Endothelial cell of umbilical vein (primary cell): Measurements from ENCODE around the gene USP7. TPM values are rescaled to one million over a fixed set of nuclear protein-coding genes. Genes with fewer than 3 reads are reported as not detected.

Experiments used
- BruUV-seq: library from RNA; stranded (reverse); fragments of 400-500 nt; replicated peaks from 2 replicates; lab custom pipeline; 2021; lab: Mats Ljungman, UMichigan
- CTCF ChIA-PET: fragments of 300-600, 350-600 bp; sonication (Branson Sonifier 250); formaldehyde crosslinking; loops from one replicate; lab custom pipeline; 2021; ENCODE audit warnings: antibody characterized with exemption, inconsistent platforms; lab: Charles Lee
- POLR2A ChIA-PET: fragments of 300-600, 350-600 bp; sonication (Branson Sonifier 250); formaldehyde crosslinking; loops from one replicate; lab custom pipeline; 2021; ENCODE audit warnings: antibody characterized with exemption, inconsistent platforms; lab: Charles Lee
- DNase-seq: peaks from one replicate; pipeline ENCODE4 v3.0.0-alpha.2; 2011; ENCODE audit warnings: low read depth, low spot score
- FAIRE-seq: peaks from 2 replicates; lab custom pipeline; 2011; peaks lifted over from hg19 to GRCh38; lab: Jason Lieb, UNC
- H2AFZ ChIP-seq: 2 replicates; pipeline ENCODE4 v1.6.0; 2012; ENCODE audit warnings: low read depth, low read length, control low read depth, inconsistent platforms
- H3K27ac ChIP-seq: 2 replicates; pipeline ENCODE4 v1.5.1; 2011; ENCODE audit warnings: low read depth, mild to moderate bottlenecking, control low read depth, low read length, moderate library complexity; ENCODE audit not compliant: insufficient read depth
- H3K27me3 ChIP-seq, 2 experiments: 2 replicates each; pipeline versions ENCODE4 v1.6.0 to v1.6.1; 2011; ENCODE audit warnings: low read length in 2 of 2, mixed read lengths in 1 of 2; ENCODE audit not compliant: control insufficient read depth in 2 of 2, insufficient read depth in 2 of 2
- H3K36me3 ChIP-seq, 2 experiments: 2 replicates in 1 of 2; 3 replicates in 1 of 2; pipeline ENCODE4 v1.5.1; 2011; ENCODE audit warnings: low read length in 2 of 2, mild to moderate bottlenecking in 1 of 2, moderate library complexity in 1 of 2; ENCODE audit not compliant: control insufficient read depth in 2 of 2, insufficient read depth in 2 of 2; ENCODE audit errors: extremely low read depth in 1 of 2
- H3K4me1 ChIP-seq: 3 replicates; pipeline ENCODE4 v1.5.1; 2011; ENCODE audit warnings: mild to moderate bottlenecking, low read length; ENCODE audit not compliant: control insufficient read depth, insufficient read depth; ENCODE audit errors: extremely low read depth
- H3K4me2 ChIP-seq: 2 replicates; pipeline ENCODE4 v1.6.1; 2011; ENCODE audit warnings: low read length, control low read depth, mixed read lengths; ENCODE audit not compliant: insufficient read depth
- H3K4me3 ChIP-seq, 3 experiments: fragments of 200-600 bp in 1 of 3; sonication (generic), shearing (Covaris generic) in 1 of 3; replicated peaks in 1 of 3; 2 replicates each; pipeline ENCODE4 v1.5.1; 2011 to 2016; ENCODE audit warnings: control low read depth in 3 of 3, low read length in 3 of 3, mild to moderate bottlenecking in 2 of 3, inconsistent platforms in 1 of 3, low read depth in 1 of 3, moderate library complexity in 1 of 3; ENCODE audit not compliant: insufficient read depth in 1 of 3
- H3K79me2 ChIP-seq: 2 replicates; pipeline ENCODE4 v1.6.0; 2012; ENCODE audit warnings: low read length, inconsistent platforms; ENCODE audit not compliant: control insufficient read depth, insufficient read depth
- H3K9ac ChIP-seq: replicated peaks from 2 replicates; pipeline ENCODE3; 2011; ENCODE audit warnings: low read length, control low read depth; ENCODE audit not compliant: insufficient read depth; ENCODE audit errors: extremely low read depth
- H3K9me1 ChIP-seq: replicated peaks from 3 replicates; pipeline ENCODE4 v1.6.0; 2011; ENCODE audit warnings: mild to moderate bottlenecking, low read length; ENCODE audit not compliant: control insufficient read depth, insufficient read depth; ENCODE audit errors: extremely low read depth
- H3K9me3 ChIP-seq: replicated peaks from 2 replicates; pipeline ENCODE4 v1.5.1; 2012; ENCODE audit warnings: low read length, inconsistent platforms; ENCODE audit not compliant: control insufficient read depth, insufficient read depth
- H4K20me1 ChIP-seq: replicated peaks from 2 replicates; pipeline ENCODE3; 2011; ENCODE audit warnings: mild to moderate bottlenecking, low read length; ENCODE audit not compliant: control insufficient read depth, insufficient read depth; ENCODE audit errors: extremely low read depth
- CTCF ChIP-seq, 2 donors: IDR thresholded peaks; 1 replicate in 1 of 2; 2 replicates in 1 of 2; pipeline ENCODE4 v1.5.1; 2011; ENCODE audit warnings: low read length in 2 of 2, mild to moderate bottlenecking in 2 of 2, moderate library complexity in 2 of 2, control low read depth in 1 of 2, inconsistent platforms in 1 of 2, low read depth in 1 of 2; ENCODE audit not compliant: insufficient read depth in 1 of 2; ENCODE audit errors: extremely low read depth in 1 of 2
- EZH2 ChIP-seq: IDR thresholded peaks from 2 replicates; pipeline ENCODE4 v1.6.1; 2012; ENCODE audit warnings: borderline replicate concordance, low read depth, mild to moderate bottlenecking, moderate library complexity, low read length, inconsistent platforms; ENCODE audit not compliant: severe bottlenecking
- FOS ChIP-seq: IDR thresholded peaks from 2 replicates; pipeline ENCODE4 v1.6.1; 2011; ENCODE audit warnings: mild to moderate bottlenecking, low read length, moderate library complexity, borderline replicate concordance; ENCODE audit not compliant: insufficient read depth
- GATA2 ChIP-seq: IDR thresholded peaks from 2 replicates; pipeline ENCODE4 v1.7.0; 2011; ENCODE audit warnings: low read depth, mild to moderate bottlenecking, moderate library complexity, mixed read lengths, low read length; ENCODE audit not compliant: insufficient read length, insufficient read depth
- JUN ChIP-seq: IDR thresholded peaks from 2 replicates; pipeline ENCODE4 v1.6.1; 2011; ENCODE audit warnings: borderline replicate concordance, low read depth; ENCODE audit not compliant: insufficient read length, insufficient read depth
- MAX ChIP-seq: IDR thresholded peaks from 2 replicates; pipeline ENCODE4 v1.6.1; 2011; ENCODE audit not compliant: insufficient read depth, insufficient read length
- MYC ChIP-seq: IDR thresholded peaks from one replicate; pipeline ENCODE4 v1.6.1; 2011; ENCODE audit warnings: mild to moderate bottlenecking, low read depth, low read length
- POLR2A ChIP-seq: IDR thresholded peaks from 2 replicates; pipeline ENCODE4 v1.6.1; 2012; ENCODE audit warnings: low read depth, mild to moderate bottlenecking, control low read depth, low read length
- POLR2AphosphoS5 ChIP-seq: IDR thresholded peaks from 2 replicates; pipeline ENCODE4 v1.6.1; 2012; ENCODE audit warnings: low read depth, mild to moderate bottlenecking, control low read depth, low read length, moderate library complexity; ENCODE audit not compliant: insufficient read depth
- dilution Hi-C: fragments of 300-500 bp; cut with MboI; formaldehyde crosslinking; loops from one replicate; pipeline ENCODE4 v1.15.0; 2019; ENCODE audit warnings: low sequenced_read_pairs; ENCODE audit not compliant: extremely low pct_ligation_motif_present
- intact Hi-C: fragments of 100-400 bp; cut with micrococcal nuclease; formaldehyde crosslinking; loops from one replicate; pipeline ENCODE4 v1.10.0; 2022
- polyA plus RNA-seq, 4 experiments: library from polyadenylated mRNA; depleted of rRNA in 3 of 4; stranded (reverse) in 3 of 4; unstranded in 1 of 4; fragments of >200 nt; gene quantifications; 2 replicates each; pipeline versions ENCODE4 v1.2.1 to v1.2.3, GENCODE V29; 2011 to 2012; ENCODE audit warnings: missing spikeins in 1 of 4
- total RNA-seq: library from RNA; stranded (reverse); gene quantifications from 2 replicates; pipeline ENCODE4 v1.2.3, GENCODE V29; 2021

Gene USP7
- total and polyA plus RNA-seq, 2 donors (not counting 3 experiments of a cell fraction or from before 2014, with no cell fraction given), result 17.7 to 130 TPM

GRCh38 chr16:8850279-8850885, 113.3 kb downstream of the USP7 start:
- FAIRE-seq (peak; percentile 100), DNase-seq (peak; percentile 87)
- Histone ChIP-seq H2AFZ (no peak overlapping the region), H3K9ac (no peak overlapping the region), H3K36me3 (peaks cover 5 to 31% of the 10 kb centered on the region in 2 experiments), H3K4me3 (no peak overlapping the region), H3K4me2 (peak overlapping the region; percentile 4), H3K9me3 (no peaks in the 10 kb centered on the region), H3K9me1 (no peaks in the 10 kb centered on the region), H3K79me2 (peaks cover 7% of the 10 kb centered on the region), H4K20me1 (no peaks in the 10 kb centered on the region), H3K27ac (peak overlapping the region; percentile 27), H3K27me3 (no peaks in the 10 kb centered on the region), H3K4me1 (peaks cover 23% of the 10 kb centered on the region)
- ChIA-PET POLR2A (interaction anchor here (0.6 to 1.4 kb wide), 4 partner anchors 16 to 23 kb away, joined by 3 to 9 read pairs (median 3); partner anchors contain the start of gene CARHSP1), CTCF (interaction anchor here (0.9 to 2.7 kb wide), 5 partner anchors 10 to 59 kb away, joined by 3 to 8 read pairs (median 3); partner anchors contain the start of gene CARHSP1)
- dilution Hi-C loops (no loop called here), intact Hi-C loops (loop anchor here (1.0 kb wide), 1 partner anchor 19 kb away; the partner anchor contains the start of gene CARHSP1)
- TF ChIP-seq EZH2, result no peak
- TF ChIP-seq POLR2AphosphoS5, result peak; percentile 97
- TF ChIP-seq MAX, result no peak
- peak; percentile 65 for TF ChIP-seq FOS
- TF ChIP-seq GATA2, result no peak
- TF ChIP-seq JUN, result peak; percentile 53
- peak; percentile 62 for TF ChIP-seq POLR2A
- peak; percentile 66 for TF ChIP-seq MYC
- no peak for TF ChIP-seq CTCF (IDR thresholded peaks at IDR 0.05; ENCODE audit: extremely low read depth in 1 of 2, insufficient read depth in 1 of 2, low read depth in 1 of 2, low read length in 2 of 2)
- BruUV-seq, result no TSS peak
